Measurements from ENCODE around the gene TRAPPC2.
"Not testable (repeated sequence)": the region's sequence is repeated elsewhere in the genome, so short reads cannot be mapped to it uniquely, and the experiment has no call there.

Gene TRAPPC2

GRCh38 chrX:13742397-13743176 is 8.2 kb upstream of the TRAPPC2 start:
- DNase-seq = no peak

GRCh38 chrX:13741695-13742094 is 7.3 kb upstream of the TRAPPC2 start:
- DNase-seq = no peak

GRCh38 chrX:13733506-13733905 is 914 bp downstream of the TRAPPC2 start:
- no peak for DNase-seq

GRCh38 chrX:13732246-13733067 is 2.0 kb downstream of the TRAPPC2 start:
- no peak for DNase-seq

GRCh38 chrX:13730523-13730922 is 3.9 kb downstream of the TRAPPC2 start:
- DNase-seq = not testable (repeated sequence)

- DNase-seq = not testable (repeated sequence)
Measured at GRCh38 chrX:13726583-13726982, 7.8 kb downstream of the TRAPPC2 start.

- not testable (repeated sequence) for DNase-seq
Measured at GRCh38 chrX:13724878-13725277, 9.5 kb downstream of the TRAPPC2 start.

GRCh38 chrX:13721819-13722519 is 12.5 kb downstream of the TRAPPC2 start:
- no peak for DNase-seq

- no peak for DNase-seq
Measured at GRCh38 chrX:13721371-13721770, 13.0 kb downstream of the TRAPPC2 start.

- no peak for DNase-seq
Measured at GRCh38 chrX:13719192-13719856, 15.1 kb downstream of the TRAPPC2 start.

- no peak for DNase-seq
Measured at GRCh38 chrX:13717700-13718472, 16.5 kb downstream of the TRAPPC2 start.

- no peak for DNase-seq
Measured at GRCh38 chrX:13716905-13717304, 17.5 kb downstream of the TRAPPC2 start.

GRCh38 chrX:13716455-13716854 is 18.0 kb downstream of the TRAPPC2 start:
- DNase-seq = no peak

GRCh38 chrX:13711141-13711540 is 23.3 kb downstream of the TRAPPC2 start:
- DNase-seq = no peak

GRCh38 chrX:13703589-13703988 is 30.8 kb downstream of the TRAPPC2 start:
- no peak for DNase-seq

- no peak for DNase-seq
Measured at GRCh38 chrX:13703135-13703534, 31.3 kb downstream of the TRAPPC2 start.

GRCh38 chrX:13702111-13702789 is 32.2 kb downstream of the TRAPPC2 start:
- no peak for DNase-seq

GRCh38 chrX:13700380-13700779 is 34.0 kb downstream of the TRAPPC2 start:
- DNase-seq = no peak

- DNase-seq = no peak
Measured at GRCh38 chrX:13699183-13699826, 35.1 kb downstream of the TRAPPC2 start.

GRCh38 chrX:13698432-13698831 is 36.0 kb downstream of the TRAPPC2 start:
- no peak for DNase-seq

- DNase-seq = no peak
Measured at GRCh38 chrX:13697976-13698375, 36.4 kb downstream of the TRAPPC2 start.

Measured in NCI-H146 (cell line).